Motor neuron (in vitro differentiated cells): ENCODE results near the gene CYP3A5. TPM values are rescaled to one million over a fixed set of nuclear protein-coding genes. Genes with fewer than 3 reads are reported as not detected.
"Not testable (repeated sequence)": the region's sequence is repeated elsewhere in the genome, so short reads cannot be mapped to it uniquely, and the experiment has no call there.

ENCODE experiments used
- ATAC-seq, 8 experiments: fragments of 200-7000 bp; cut with Tn5 transposase; replicated peaks in 6 of 8; 2 replicates each; pipeline ENCODE4 v1.8.0; 2021; ENCODE audit warnings: mild to moderate bottlenecking in 8 of 8, moderate library complexity in 8 of 8
- H3K27ac ChIP-seq, 2 donors: fragments of 250-450 bp; sonication (Bioruptor Pico); 2 replicates each; pipeline ENCODE4 v1.9.0; 2021; ENCODE audit warnings: antibody characterized with exemption in 2 of 2, mild to moderate bottlenecking in 2 of 2, moderate library complexity in 1 of 2
- H3K4me1 ChIP-seq, 2 donors: fragments of 250-450 bp; sonication (Bioruptor Pico); replicated peaks in 1 of 2; 2 replicates each; pipeline ENCODE4 v1.6.1; 2021; ENCODE audit warnings: antibody characterized with exemption in 2 of 2, mild to moderate bottlenecking in 2 of 2, moderate library complexity in 1 of 2
- H3K4me3 ChIP-seq, 5 donors: fragments of 250-450 bp; sonication (Bioruptor Pico); 2 replicates each; pipeline ENCODE4 v1.9.0; 2021; ENCODE audit warnings: antibody characterized with exemption in 5 of 5, mild to moderate bottlenecking in 5 of 5, moderate library complexity in 4 of 5
- WGBS, 10 experiments: fragments of 450-650 bp; shearing (Covaris generic); methylation state at CpG; one replicate each; pipeline ENCODE4 v1.0.0; 2022; 5-methylcytosine and 5-hydroxymethylcytosine counted together
- in situ Hi-C, 9 experiments: fragments of 400-800 bp; cut with MboI; loops; one replicate each; pipeline ENCODE4 v1.15.0; 2021; ENCODE audit warnings: low sequenced_read_pairs in 9 of 9, low pct_unique_long_range_greater_than_20kb in 2 of 9; ENCODE audit not compliant: unreplicated experiment in 9 of 9
- total RNA-seq, 8 experiments: library from RNA; unstranded; fragments of 300-600 nt; gene quantifications; 2 replicates each; pipeline versions ENCODE4 v1.2.3 to v1.2.4, GENCODE V29; 2022

CYP3A5 gene
- total RNA-seq, 8 experiments from 2014 or later: 2.4 to 20.2 (median 6.4) TPM

GRCh38 chr7:99648843-99649242 lies 31.0 kb downstream of the CYP3A5 start:
- ATAC-seq: no peak
- in situ Hi-C loops: loop anchor here in 1 of 9 experiments (25.0 kb wide), 1 partner anchor 188 kb away; the partner anchor contains the start of gene CYP3A43
- 75 to 100% (median 93%) methylated on average over 1 to 2 of the region's 2 CpGs; no CpG with 5 or more reads in 3 of the 10 experiments for WGBS, 10 experiments
- Histone ChIP-seq H3K27ac (no peak overlapping the region), H3K4me1 (no peaks in the 10 kb centered on the region), H3K4me3 (no peak overlapping the region)

- no peak for ATAC-seq
- in situ Hi-C loops: loop anchor here in 1 of 9 experiments (25.0 kb wide), 1 partner anchor 192 kb away; the partner anchor contains the start of gene CYP3A43
- WGBS, 10 experiments: 80 to 100% (median 100%) methylated on average over 1 of the region's 1 CpG; no CpG with 5 or more reads in 2 of the 10 experiments
- no peaks in the 10 kb centered on the region for H3K4me1 ChIP-seq
- no peak overlapping the region for H3K27ac ChIP-seq
- no peak overlapping the region for H3K4me3 ChIP-seq
These were observed 34.2 kb downstream of the CYP3A5 start for GRCh38 chr7:99645590-99645989.

GRCh38 chr7:99644431-99644830 lies 35.4 kb downstream of the CYP3A5 start:
- Histone ChIP-seq H3K4me1 (no peaks in the 10 kb centered on the region), H3K27ac (no peak overlapping the region), H3K4me3 (no peak overlapping the region)
- ATAC-seq: peak in 2 of 8 experiments; percentile 34 to 56
- 57 to 90% (median 79%) methylated on average over 2 to 3 of the region's 3 CpGs; no CpG with 5 or more reads in 3 of the 10 experiments for WGBS, 10 experiments
- in situ Hi-C loops: loop anchor here in 1 of 9 experiments (25.0 kb wide), 1 partner anchor 193 kb away; the partner anchor contains the start of gene CYP3A43

- in situ Hi-C loops: loop anchor here in 1 of 9 experiments (25.0 kb wide), 1 partner anchor 194 kb away; the partner anchor contains the start of gene CYP3A43
- no peak for ATAC-seq
- H3K4me3 ChIP-seq: no peak overlapping the region
- WGBS, 10 experiments: 67 to 100% (median 100%) methylated on average over 1 to 2 of the region's 2 CpGs; no CpG with 5 or more reads in 7 of the 10 experiments
- no peaks in the 10 kb centered on the region for H3K4me1 ChIP-seq
- H3K27ac ChIP-seq: no peak overlapping the region
These were observed 36.3 kb downstream of the CYP3A5 start for GRCh38 chr7:99643464-99643863.

GRCh38 chr7:99642027-99642426 lies 37.8 kb downstream of the CYP3A5 start:
- in situ Hi-C loops: loop anchor here in 1 of 9 experiments (25.0 kb wide), 1 partner anchor 195 kb away; the partner anchor contains the start of gene CYP3A43
- Histone ChIP-seq H3K4me3 (no peak overlapping the region), H3K27ac (no peak overlapping the region), H3K4me1 (no peaks in the 10 kb centered on the region)
- WGBS, 10 experiments: 77 to 100% (median 100%) methylated on average over 1 of the region's 1 CpG; no CpG with 5 or more reads in 1 of the 10 experiments
- ATAC-seq: no peak

- in situ Hi-C loops: loop anchor here in 1 of 9 experiments (25.0 kb wide), 1 partner anchor 198 kb away; the partner anchor contains the start of gene CYP3A43
- Histone ChIP-seq H3K4me1 (no peaks in the 10 kb centered on the region), H3K4me3 (no peak overlapping the region), H3K27ac (no peak overlapping the region)
- no peak for ATAC-seq
These were observed 40.5 kb downstream of the CYP3A5 start for GRCh38 chr7:99639267-99639666.

- Histone ChIP-seq H3K4me1 (no peaks in the 10 kb centered on the region), H3K4me3 (no peak overlapping the region), H3K27ac (no peak overlapping the region)
- no peak for ATAC-seq
- WGBS, 10 experiments: 82 to 97% (median 93%) methylated on average over 2 to 19 of the region's 23 CpGs; no CpG with 5 or more reads in 3 of the 10 experiments
- in situ Hi-C loops: loop anchor here in 1 of 9 experiments (25.0 kb wide), 1 partner anchor 199 kb away; the partner anchor contains the start of gene CYP3A43
These were observed 41.1 kb downstream of the CYP3A5 start for GRCh38 chr7:99638731-99639130.

- not testable (repeated sequence) for H3K4me3 ChIP-seq, ATAC-seq, H3K4me1 ChIP-seq, H3K27ac ChIP-seq
- in situ Hi-C loops: loop anchor here in 1 of 9 experiments (25.0 kb wide), 1 partner anchor 200 kb away; the partner anchor contains the start of gene CYP3A43
- 40 to 100% (median 72%) methylated on average over 1 to 2 of the region's 2 CpGs for WGBS, 10 experiments
These were observed 42.4 kb downstream of the CYP3A5 start for GRCh38 chr7:99637414-99637813.

GRCh38 chr7:99631295-99632109 lies 48.3 kb downstream of the CYP3A5 start:
- in situ Hi-C loops: loop anchor here in 1 of 9 experiments (25.0 kb wide), 1 partner anchor 206 kb away; the partner anchor contains the start of gene CYP3A43
- no peaks in the 10 kb centered on the region for H3K4me1 ChIP-seq
- 27 to 62% (median 50%) methylated on average over 2 to 7 of the region's 9 CpGs; no CpG with 5 or more reads in 2 of the 10 experiments for WGBS, 10 experiments
- peak in 5 of 8 experiments; percentile 44 to 86 (median 50) for ATAC-seq
- H3K27ac ChIP-seq: no peak overlapping the region
- H3K4me3 ChIP-seq: no peak overlapping the region

GRCh38 chr7:99629643-99630042 lies 50.2 kb downstream of the CYP3A5 start:
- Histone ChIP-seq H3K4me1 (no peaks in the 10 kb centered on the region), H3K27ac (no peak overlapping the region), H3K4me3 (no peak overlapping the region)
- in situ Hi-C loops: loop anchor here in 1 of 9 experiments (25.0 kb wide), 1 partner anchor 208 kb away; the partner anchor contains the start of gene CYP3A43
- peak in 1 of 8 experiments; percentile 18 for ATAC-seq
- 87 to 100% (median 95%) methylated on average over 3 to 7 of the region's 20 CpGs; no CpG with 5 or more reads in 7 of the 10 experiments for WGBS, 10 experiments

- in situ Hi-C loops: loop anchor here in 1 of 9 experiments (25.0 kb wide), 1 partner anchor 209 kb away; the partner anchor contains the start of gene CYP3A43
- ATAC-seq: peak in 1 of 8 experiments; percentile 29
- 47 to 100% (median 69%) methylated on average over 2 to 9 of the region's 14 CpGs for WGBS, 10 experiments
- H3K4me1 ChIP-seq: no peaks in the 10 kb centered on the region
- H3K4me3 ChIP-seq: no peak overlapping the region
- no peak overlapping the region for H3K27ac ChIP-seq
These were observed 51.0 kb downstream of the CYP3A5 start for GRCh38 chr7:99628471-99629465.

- Histone ChIP-seq H3K27ac (no peak overlapping the region), H3K4me3 (no peak overlapping the region), H3K4me1 (no peaks in the 10 kb centered on the region)
- 82 to 100% (median 94%) methylated on average over 2 to 11 of the region's 11 CpGs; no CpG with 5 or more reads in 2 of the 10 experiments for WGBS, 10 experiments
- in situ Hi-C loops: loop anchor here in 1 of 9 experiments (25.0 kb wide), 1 partner anchor 210 kb away; the partner anchor contains the start of gene CYP3A43
- ATAC-seq: no peak
These were observed 52.3 kb downstream of the CYP3A5 start for GRCh38 chr7:99627513-99627912.
